Measurements from ENCODE around the gene PHACTR4. TPM values are rescaled to one million over a fixed set of nuclear protein-coding genes. Genes with fewer than 3 reads are reported as not detected.

The PHACTR4 gene
- total and polyA plus RNA-seq, 2 donors (not counting 1 experiment from before 2014, with no cell fraction given), result 5.5 to 6.9 TPM

- H3K27ac ChIP-seq (ENCODE audit: insufficient read depth, low read length), result peak overlapping the region; percentile 66
- H3K9ac ChIP-seq (ENCODE audit: insufficient read depth, low read length), result peak overlapping the region; percentile 81
- no peaks in the 10 kb centered on the region for H3K36me3 ChIP-seq (ENCODE audit: control insufficient read depth, insufficient read depth, low read length)
- peaks cover 29% of the 10 kb centered on the region for H3K79me2 ChIP-seq (ENCODE audit: control insufficient read depth, insufficient read depth, low read length)
- no peak for TF ChIP-seq CTCF (conservative IDR thresholded peaks at IDR 0.05 in 1 of 2, IDR thresholded peaks at IDR 0.05 in 1 of 2; ENCODE audit: low read depth in 1 of 2, low read length in 2 of 2)
- TF ChIP-seq EZH2 (IDR thresholded peaks at IDR 0.05; ENCODE audit: low read length, missing control alignments), result no peak
- peak overlapping the region; percentile 39 to 66 (median 62) for H3K4me3 ChIP-seq (replicated peaks in 1 of 4; ENCODE audit: control extremely low read depth in 1 of 4, insufficient read depth in 1 of 4, low read depth in 3 of 4, low read length in 4 of 4)
- H3K4me1 ChIP-seq (ENCODE audit: control insufficient read depth, extremely low read depth, insufficient read depth, low read length), result peaks cover 9% of the 10 kb centered on the region
- no peaks in the 10 kb centered on the region for H4K20me1 ChIP-seq (ENCODE audit: control insufficient read depth, extremely low read depth, insufficient read depth, low read length)
- H3K4me2 ChIP-seq (ENCODE audit: extremely low read depth, insufficient read depth, low read length), result peak overlapping the region; percentile 68
- H2AFZ ChIP-seq (ENCODE audit: low read length), result no peak overlapping the region
- peak in 1 of 2 donors; percentile 43 for DNase-seq (ENCODE audit: low read depth in 2 of 2)
- no peaks in the 10 kb centered on the region for H3K9me3 ChIP-seq (ENCODE audit: control insufficient read depth, insufficient read depth, low read depth, low read length)
- no peaks in the 10 kb centered on the region for H3K27me3 ChIP-seq (ENCODE audit: control insufficient read depth, insufficient read depth, low read length)
Measured at GRCh38 chr1:28517649-28517999, 148.1 kb downstream of the PHACTR4 start.

DNA sequence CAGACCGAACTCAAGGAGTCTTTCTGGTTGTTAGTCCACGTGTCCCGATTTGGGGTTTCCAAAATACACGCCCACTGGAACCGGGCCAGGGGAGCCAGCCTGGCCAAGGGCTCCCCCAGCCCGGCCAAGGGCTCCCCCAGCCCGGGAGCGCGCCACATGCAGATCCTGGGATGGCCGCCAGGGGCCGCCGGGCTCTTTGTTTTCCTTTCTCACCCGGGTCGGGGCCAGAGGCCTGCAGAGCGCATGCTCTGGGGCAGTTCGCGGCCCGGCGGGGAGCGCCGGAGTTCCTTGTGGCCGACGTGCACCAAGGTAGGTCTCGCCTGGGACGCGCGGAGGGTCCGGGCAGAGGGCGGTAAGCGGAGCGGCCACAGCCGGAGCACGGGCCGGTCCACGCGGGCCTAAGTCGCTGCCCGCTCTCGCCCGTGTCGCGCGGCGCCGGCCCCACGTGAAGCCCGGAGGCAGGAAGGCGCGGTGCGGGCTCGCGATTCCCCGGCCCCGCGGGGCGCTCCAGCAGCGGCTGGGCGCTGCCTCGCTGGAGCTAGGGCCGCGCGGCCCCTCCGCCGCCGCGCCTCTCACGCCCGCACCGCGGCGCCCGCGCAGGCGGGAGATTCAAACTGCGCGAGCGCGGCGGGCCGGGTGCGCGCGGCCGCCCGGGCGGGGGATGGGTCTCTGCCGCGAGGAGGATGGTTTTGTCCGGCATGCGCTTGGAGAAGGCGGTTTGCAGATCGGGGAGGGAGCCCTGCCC is 148.6 kb downstream of the PHACTR4 start:
- Histone ChIP-seq H3K36me3 (ENCODE audit: control insufficient read depth, insufficient read depth, low read length) (no peaks in the 10 kb centered on the region), H4K20me1 (ENCODE audit: control insufficient read depth, extremely low read depth, insufficient read depth, low read length) (no peaks in the 10 kb centered on the region), H3K9ac (ENCODE audit: insufficient read depth, low read length) (peak overlapping the region; percentile 81), H3K4me3 (replicated peaks in 1 of 4; ENCODE audit: control extremely low read depth in 1 of 4, insufficient read depth in 1 of 4, low read depth in 3 of 4, low read length in 4 of 4) (peak overlapping the region; percentile 57 to 70 (median 66)), H3K9me3 (ENCODE audit: control insufficient read depth, insufficient read depth, low read depth, low read length) (no peaks in the 10 kb centered on the region), H3K4me1 (ENCODE audit: control insufficient read depth, extremely low read depth, insufficient read depth, low read length) (peaks cover 9% of the 10 kb centered on the region), H3K4me2 (ENCODE audit: extremely low read depth, insufficient read depth, low read length) (peak overlapping the region; percentile 95), H3K27me3 (ENCODE audit: control insufficient read depth, insufficient read depth, low read length) (no peaks in the 10 kb centered on the region), H3K79me2 (ENCODE audit: control insufficient read depth, insufficient read depth, low read length) (peaks cover 29% of the 10 kb centered on the region), H2AFZ (ENCODE audit: low read length) (peak overlapping the region; percentile 80), H3K27ac (ENCODE audit: insufficient read depth, low read length) (peak overlapping the region; percentile 66)
- peak; percentile 81 to 88 for TF ChIP-seq CTCF (conservative IDR thresholded peaks at IDR 0.05 in 1 of 2, IDR thresholded peaks at IDR 0.05 in 1 of 2; ENCODE audit: low read depth in 1 of 2, low read length in 2 of 2)
- no peak for TF ChIP-seq EZH2 (IDR thresholded peaks at IDR 0.05; ENCODE audit: low read length, missing control alignments)
- peak; percentile 83 to 85 for DNase-seq (ENCODE audit: low read depth in 2 of 2)

DNA sequence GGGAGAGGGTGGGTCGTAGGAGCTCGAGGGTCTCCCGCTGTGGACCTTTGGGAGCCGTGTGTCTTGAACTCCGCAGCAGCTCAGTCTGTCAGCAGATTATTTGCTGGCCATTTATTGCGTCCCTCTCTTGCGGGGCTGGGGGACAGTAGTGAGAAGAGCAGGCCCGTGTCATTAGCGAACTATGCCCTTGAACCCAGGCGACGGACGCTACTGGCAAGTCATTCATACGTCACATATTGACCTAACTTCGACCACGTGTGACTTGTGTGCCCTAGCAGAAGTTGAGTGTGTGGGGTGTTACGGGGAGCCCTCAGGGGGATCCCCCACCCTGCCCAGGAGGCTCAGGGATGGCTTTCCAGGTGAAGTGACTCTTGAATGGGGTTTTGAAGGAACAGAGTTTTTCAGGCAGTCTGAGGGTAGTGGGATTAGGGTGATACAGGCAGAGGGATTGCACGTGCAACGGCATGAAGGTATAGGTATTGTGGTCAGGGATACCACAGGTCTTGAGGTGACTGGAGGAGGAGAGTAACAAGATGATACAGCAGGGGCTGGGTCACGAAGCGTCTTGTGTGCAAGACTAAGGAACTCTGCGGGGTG is 149.3 kb downstream of the PHACTR4 start:
- H3K27ac ChIP-seq (ENCODE audit: insufficient read depth, low read length), result peak overlapping the region; percentile 66
- TF ChIP-seq CTCF (conservative IDR thresholded peaks at IDR 0.05 in 1 of 2, IDR thresholded peaks at IDR 0.05 in 1 of 2; ENCODE audit: low read depth in 1 of 2, low read length in 2 of 2), result no peak
- H3K9me3 ChIP-seq (ENCODE audit: control insufficient read depth, insufficient read depth, low read depth, low read length), result no peaks in the 10 kb centered on the region
- no peaks in the 10 kb centered on the region for H3K36me3 ChIP-seq (ENCODE audit: control insufficient read depth, insufficient read depth, low read length)
- no peaks in the 10 kb centered on the region for H4K20me1 ChIP-seq (ENCODE audit: control insufficient read depth, extremely low read depth, insufficient read depth, low read length)
- peaks cover 9% of the 10 kb centered on the region for H3K4me1 ChIP-seq (ENCODE audit: control insufficient read depth, extremely low read depth, insufficient read depth, low read length)
- no peaks in the 10 kb centered on the region for H3K27me3 ChIP-seq (ENCODE audit: control insufficient read depth, insufficient read depth, low read length)
- peaks cover 33% of the 10 kb centered on the region for H3K79me2 ChIP-seq (ENCODE audit: control insufficient read depth, insufficient read depth, low read length)
- peak in 1 of 2 donors; percentile 20 for DNase-seq (ENCODE audit: low read depth in 2 of 2)
- H2AFZ ChIP-seq (ENCODE audit: low read length), result peak overlapping the region; percentile 15
- peak overlapping the region; percentile 57 to 70 (median 66) for H3K4me3 ChIP-seq (replicated peaks in 1 of 4; ENCODE audit: control extremely low read depth in 1 of 4, insufficient read depth in 1 of 4, low read depth in 3 of 4, low read length in 4 of 4)
- H3K4me2 ChIP-seq (ENCODE audit: extremely low read depth, insufficient read depth, low read length), result peak overlapping the region; percentile 95
- peak overlapping the region; percentile 81 for H3K9ac ChIP-seq (ENCODE audit: insufficient read depth, low read length)

Data from fibroblast of lung (primary cell).